Left ventricle myocardium superior (tissue), 1 donor: ENCODE data around the gene PARK7. TPM values are rescaled to one million over a fixed set of nuclear protein-coding genes. Genes with fewer than 3 reads are reported as not detected.

Experiments
- ATAC-seq: fragments of 200-7000 bp; cut with Tn5 transposase; one replicate; pipeline ENCODE4 v1.9.1; 2020; ENCODE audit warnings: mild to moderate bottlenecking, moderate library complexity
- DNase-seq: peaks from one replicate; pipeline ENCODE4 v3.0.0-alpha.2; 2020
- intact Hi-C: fragments of 100-400 bp; cut with micrococcal nuclease; formaldehyde crosslinking; loops from one replicate; pipeline ENCODE4 v1.11.0; 2022
- total RNA-seq: library from RNA; stranded (reverse); fragmentation: NEBNext Ultra II Directional; extraction: Animal tissue kit (Norgen Biotek cat#: 25700); gene quantifications from one replicate; pipeline ENCODE4 v1.2.1, GENCODE V29; 2021
- donor health status: DM: no; HTN: yes; CAD: no; lungs with severe emphysema.

The PARK7 gene
- total RNA-seq, 1 donor from 2014 or later = 335 TPM

DNA sequence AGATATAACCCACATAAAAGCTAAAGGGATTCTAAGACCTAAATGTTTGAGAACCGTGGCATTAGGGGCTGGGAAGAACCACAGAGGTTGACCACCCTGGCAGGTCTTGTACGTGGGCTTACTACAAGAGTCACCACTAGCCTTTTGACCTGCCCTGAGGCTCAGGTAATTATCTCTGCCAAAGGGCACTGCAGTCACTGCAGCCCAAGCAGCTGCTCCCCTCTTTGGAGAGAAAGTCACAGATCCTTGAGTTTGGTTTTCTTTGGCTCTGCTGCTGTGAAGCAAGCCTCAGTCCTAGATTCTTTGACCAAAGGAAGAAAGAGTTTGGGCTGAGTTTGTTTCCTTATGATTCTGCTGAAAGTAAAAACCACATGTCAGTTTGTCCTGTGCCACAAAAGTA is 11.6 kb downstream of the PARK7 start:
- DNase-seq = no peak
- ATAC-seq = no peak

DNA sequence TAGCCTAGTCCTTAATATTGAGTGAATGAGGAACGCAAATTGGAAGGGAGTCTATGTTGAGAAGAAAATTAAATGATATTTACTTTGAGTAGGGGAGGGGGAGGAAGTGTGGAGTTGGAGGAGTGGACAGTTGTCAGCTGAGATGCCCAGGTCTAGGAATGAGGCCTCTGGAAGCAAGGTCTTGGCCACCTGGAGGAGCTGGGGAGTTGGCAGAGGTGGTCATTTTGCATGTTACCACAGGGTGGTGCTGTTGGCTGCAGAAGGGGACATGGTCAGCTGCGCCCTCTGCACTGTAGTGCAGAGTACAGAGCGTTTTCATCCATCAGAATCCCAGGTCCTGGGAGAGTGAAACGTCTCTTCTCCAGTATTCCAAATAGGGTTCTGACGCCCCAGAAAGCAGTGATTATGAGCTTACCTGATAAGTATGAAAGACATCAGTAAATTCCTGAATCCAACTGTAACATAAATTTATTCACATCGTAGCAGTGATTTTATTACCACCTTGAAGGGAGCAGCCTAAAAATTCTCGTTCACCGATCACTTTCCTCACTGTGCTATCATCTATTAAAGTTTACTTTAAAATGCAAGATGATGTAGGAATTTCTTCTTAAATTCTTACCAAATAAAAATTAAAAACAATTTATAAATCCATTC is 13.8 kb downstream of the PARK7 start:
- peak; percentile 75 for DNase-seq
- ATAC-seq = peak; percentile 97
- intact Hi-C loops = no loop called here

More for the DNA sequence above, 11.6 kb downstream of the PARK7 start:
- intact Hi-C loops = no loop called here

DNA sequence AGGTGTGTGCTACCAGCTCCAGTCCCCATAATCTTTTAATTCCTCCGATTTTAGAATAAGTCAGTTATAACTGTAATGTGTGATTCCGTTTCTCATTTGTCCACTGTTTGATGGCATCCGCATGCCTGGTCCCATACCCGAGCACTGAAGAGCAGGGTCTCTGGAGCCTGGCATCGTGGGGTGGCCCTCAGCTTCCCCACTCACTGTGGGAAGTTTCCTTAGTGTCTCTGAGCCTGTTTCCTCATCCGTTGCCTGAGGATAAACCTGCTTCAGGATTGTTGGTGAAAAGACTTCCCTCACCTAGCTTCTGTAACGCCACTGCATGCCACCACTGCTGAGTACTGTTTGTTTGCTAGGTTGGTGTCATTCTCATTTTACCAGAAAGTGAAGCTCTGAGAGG is 19.5 kb downstream of the PARK7 start:
- DNase-seq (no peak), ATAC-seq (no peak)
- intact Hi-C loops = no loop called here

DNA sequence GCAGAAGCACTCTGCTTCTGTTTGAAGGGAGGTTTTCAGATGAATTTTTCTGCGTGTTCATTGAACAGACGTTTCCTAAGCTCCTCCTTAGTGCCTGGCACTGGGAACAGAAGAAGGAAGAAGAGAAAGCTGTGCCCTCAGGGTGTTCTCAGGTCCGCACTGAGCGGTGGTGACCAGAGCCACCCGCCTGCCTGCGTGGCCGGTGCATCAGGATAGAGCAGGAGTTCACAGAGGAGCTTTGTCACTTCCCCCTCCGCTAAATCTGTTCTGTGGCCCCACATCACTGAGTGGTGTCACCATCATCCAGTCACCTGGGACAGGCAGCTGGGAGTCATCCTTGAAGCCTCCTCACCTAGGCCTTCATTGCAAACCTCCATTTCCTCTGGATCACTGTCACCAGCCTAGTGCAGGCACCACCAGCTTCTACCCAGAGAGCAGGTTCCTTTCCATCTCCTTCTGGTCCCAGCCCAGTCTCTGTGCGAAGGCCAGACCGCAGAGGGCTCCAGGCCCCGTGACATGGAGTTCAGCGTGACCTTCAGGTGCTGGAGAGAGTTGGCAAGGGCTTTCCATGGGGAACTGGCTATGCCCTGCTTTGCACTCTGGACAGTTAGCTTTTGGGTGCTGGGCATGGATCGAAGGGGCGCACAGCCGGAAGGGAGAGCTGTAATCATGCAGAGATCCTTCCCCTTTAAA is 21.7 kb downstream of the PARK7 start:
- intact Hi-C loops = no loop called here
- ATAC-seq (peak; percentile 79), DNase-seq (peak; percentile 40)

DNA sequence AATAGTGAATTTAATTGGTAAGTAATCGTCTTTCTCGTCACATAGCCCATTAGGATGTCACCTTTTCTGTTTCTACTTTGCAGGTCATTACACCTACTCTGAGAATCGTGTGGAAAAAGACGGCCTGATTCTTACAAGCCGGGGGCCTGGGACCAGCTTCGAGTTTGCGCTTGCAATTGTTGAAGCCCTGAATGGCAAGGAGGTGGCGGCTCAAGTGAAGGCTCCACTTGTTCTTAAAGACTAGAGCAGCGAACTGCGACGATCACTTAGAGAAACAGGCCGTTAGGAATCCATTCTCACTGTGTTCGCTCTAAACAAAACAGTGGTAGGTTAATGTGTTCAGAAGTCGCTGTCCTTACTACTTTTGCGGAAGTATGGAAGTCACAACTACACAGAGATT is 23.3 kb downstream of the PARK7 start:
- ATAC-seq (no peak), DNase-seq (no peak)
- intact Hi-C loops = no loop called here

DNA sequence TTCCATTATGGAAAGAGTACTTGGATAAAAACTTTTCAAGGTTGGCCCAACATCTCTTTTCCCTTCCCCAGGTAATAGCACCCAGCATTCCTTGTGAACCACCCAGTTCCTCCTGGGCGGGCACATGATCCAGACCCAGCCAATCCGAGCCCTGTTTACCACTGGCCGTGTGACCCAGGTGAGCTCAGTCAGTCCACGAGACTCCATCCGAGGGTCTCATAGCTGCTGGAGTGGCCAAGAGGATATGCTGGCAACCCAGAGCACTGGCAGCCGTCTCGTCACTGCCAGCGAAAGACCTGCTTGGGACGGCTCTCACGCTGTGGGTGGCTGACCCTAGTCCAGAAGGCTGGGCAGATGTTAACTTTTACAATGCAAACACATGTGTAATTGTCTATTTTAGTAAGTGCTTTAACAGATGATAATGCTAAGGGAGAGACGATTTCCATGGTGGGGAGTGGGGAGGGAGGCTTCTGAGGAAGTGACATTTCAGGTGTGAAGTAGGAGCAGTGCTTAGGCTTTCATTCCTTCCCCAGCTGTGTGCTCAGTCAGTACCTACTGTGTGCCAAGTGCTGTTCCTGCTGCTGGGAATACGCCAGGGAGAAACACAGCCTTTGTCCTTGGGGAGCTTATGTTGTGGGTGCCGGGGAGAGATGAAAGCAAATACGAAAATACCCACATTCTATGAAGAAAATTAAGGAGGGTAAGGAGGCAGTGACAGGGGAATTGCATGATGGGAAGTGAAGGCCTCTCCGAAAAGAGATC is 24.5 kb downstream of the PARK7 start:
- ATAC-seq (no peak), DNase-seq (no peak)
- intact Hi-C loops = no loop called here

DNA sequence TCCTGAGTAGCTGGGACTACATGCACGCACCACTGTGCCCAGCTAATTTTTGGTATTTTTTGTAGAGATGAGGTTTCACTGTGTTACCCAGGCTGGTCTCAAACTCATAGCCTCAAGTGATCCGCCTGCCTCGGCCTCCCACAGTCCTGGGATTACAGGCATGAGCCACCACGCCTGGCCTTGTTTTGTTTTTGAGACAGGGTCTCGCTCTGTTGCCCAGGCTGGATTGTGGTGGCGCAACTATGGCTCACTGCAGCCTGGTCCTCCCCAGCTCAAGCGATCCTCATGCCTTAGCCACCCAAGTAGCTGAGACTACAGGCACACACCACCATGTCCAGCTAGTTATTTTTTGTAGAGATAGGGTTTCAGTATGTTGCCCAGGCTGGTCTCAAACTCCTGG is 26.0 kb downstream of the PARK7 start:
- intact Hi-C loops = no loop called here
- ATAC-seq = no peak

DNA sequence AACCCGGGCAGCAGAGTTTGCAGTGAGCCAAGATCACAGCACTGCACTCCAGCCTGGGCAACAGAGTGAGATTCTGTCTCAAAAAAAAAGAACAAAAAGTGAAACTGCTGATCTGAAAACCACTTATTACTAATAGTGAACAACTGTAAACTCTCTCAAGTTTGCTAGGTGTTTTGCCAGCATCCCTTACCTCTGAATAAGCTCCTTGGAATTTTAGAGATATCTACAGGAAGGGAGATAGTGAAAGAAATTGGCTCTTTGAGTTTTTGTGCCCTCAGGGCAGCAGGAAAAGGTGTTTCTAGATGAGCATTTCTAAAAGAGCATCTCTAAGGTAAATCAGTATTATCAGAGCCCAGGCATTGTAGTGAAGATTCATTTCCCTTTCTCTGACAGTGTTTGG is 27.1 kb downstream of the PARK7 start:
- no peak for DNase-seq
- intact Hi-C loops = no loop called here
- ATAC-seq = no peak

More for the DNA sequence above, 26.0 kb downstream of the PARK7 start:
- no peak for DNase-seq

DNA sequence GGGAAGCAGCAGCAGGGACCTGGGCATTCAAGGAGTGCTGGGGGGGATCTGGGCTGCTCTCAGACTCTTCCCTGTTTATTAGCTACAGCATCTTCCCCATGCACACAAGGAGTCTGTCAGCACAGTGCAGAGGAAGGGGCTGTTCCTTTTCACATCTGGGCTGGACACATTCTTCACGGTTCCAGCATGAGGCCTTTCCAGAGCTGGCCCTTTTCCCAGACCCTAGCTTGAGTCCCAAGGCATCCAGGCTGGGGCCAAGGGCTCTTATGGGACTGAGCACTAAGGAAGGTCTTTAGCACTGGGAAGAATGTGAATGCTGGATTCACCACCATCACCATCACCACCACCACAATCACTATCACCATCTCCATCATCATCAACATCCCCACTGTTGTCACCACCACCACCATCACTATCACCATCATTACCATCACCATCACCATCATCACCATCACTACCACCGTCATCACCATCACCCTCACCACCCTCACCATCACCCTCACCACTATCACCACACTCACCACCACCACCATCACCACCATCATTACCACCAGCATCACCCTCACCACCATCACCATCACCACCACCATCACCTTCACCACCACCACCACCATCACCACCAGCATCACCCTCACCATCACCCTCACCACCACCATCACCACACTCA is 28.4 kb downstream of the PARK7 start:
- ATAC-seq (peak; percentile 75), DNase-seq (peak; percentile 42)
- intact Hi-C loops = no loop called here

DNA sequence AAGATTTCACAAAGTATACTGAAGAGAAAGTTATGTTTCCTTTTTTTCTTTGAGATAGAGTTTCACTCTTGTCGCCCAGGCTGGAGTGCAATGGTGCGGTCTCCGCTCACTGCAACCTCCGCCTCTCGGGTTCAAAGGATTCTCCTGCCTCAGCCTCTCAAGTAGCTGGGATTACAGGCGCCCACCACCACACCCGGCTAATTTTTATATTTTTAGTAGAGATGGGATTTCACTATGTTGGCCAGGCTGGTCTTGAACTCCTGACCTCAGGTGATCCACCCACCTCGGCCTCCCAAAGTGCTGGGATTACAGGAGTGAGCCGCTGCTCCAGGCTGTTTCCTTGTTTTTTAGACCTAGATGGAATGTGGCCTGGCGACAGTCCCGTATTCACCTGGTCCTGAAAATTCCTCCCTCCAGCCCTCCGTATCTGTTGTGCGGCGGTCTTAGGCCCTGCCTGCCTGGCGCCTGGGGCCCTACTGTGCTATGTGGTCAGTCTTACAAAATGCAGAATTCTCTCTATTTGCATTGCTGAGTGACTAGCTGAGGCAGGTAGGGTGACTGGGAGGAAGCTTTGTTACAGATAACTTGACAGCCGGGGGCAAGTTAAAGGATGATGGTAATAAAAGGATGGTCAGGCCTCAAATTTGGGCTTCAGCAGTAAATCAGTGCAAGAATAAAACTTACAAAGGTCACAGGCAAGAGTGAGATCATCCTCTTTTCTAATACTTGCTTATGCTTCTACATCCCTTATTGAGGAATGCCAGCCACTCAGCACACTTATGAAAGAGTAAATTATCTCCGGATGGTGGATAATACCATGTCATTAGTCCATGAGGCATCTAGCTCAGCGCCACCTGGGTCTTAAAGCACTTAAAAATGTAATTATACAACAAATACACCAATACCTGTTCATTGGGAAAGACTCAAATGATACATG is 30.3 kb downstream of the PARK7 start:
- intact Hi-C loops = no loop called here
- no peak for DNase-seq
- no peak for ATAC-seq

DNA sequence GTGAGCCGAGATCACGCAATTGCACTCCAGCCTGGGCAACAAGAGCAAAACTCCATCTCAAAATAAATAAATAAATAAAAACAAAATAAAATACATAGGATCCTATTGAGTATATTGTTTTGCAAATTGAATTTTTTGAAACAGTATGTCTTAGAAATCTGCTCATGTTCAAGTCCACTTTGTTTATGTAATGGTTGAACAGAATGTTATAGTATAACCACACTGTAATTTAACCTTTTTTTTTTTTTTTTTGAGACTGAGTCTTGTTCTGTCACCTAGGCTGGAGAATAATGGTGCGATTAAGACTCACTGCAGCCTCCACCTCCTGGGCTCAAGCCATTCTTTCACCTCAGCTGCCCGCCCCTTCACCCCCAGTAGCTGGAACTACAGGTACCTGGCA is 31.4 kb downstream of the PARK7 start:
- DNase-seq (no peak), ATAC-seq (no peak)
- intact Hi-C loops = no loop called here

DNA sequence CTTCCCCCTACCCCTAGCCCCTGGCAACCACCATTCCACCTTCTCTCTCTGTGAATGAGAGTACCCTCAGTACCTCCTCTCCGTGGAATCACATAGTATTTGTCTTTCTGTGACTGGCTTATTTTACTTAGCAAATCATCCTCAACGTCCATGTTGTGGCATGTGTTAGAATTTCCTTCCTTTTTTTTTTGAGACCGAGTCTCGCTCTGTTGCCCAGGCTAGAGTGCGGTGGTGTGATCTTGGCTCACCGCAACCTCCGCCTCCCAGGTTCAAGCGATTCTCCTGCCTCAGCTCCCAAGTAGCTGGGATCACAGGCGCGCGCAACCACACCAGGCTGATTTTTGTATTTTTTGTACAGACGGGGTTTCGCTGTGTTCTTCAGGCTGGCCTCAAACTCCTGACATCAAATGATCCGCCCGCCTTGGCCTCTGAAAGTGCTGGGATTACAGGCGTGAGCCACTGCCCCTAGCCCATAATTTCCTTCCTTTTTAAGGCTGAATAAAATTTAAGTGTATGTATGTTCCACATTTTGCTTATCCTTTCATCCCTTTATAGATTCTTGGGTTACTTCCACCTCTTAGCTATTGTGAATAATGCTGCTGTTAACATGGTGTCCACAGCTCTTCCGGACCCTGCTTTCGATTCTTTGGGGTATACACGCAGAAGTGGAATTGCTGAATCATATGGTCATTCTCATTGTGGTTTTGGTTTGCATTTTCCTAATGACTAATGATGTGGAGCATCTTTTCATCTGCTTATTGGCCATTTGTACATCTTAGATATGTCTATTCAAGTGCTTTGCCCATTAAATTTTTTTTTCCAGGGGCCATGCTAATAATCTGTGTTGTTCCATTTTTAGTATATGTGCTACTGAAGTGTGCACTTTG is 32.3 kb downstream of the PARK7 start:
- no peak for DNase-seq
- intact Hi-C loops = no loop called here
- no peak for ATAC-seq

DNA sequence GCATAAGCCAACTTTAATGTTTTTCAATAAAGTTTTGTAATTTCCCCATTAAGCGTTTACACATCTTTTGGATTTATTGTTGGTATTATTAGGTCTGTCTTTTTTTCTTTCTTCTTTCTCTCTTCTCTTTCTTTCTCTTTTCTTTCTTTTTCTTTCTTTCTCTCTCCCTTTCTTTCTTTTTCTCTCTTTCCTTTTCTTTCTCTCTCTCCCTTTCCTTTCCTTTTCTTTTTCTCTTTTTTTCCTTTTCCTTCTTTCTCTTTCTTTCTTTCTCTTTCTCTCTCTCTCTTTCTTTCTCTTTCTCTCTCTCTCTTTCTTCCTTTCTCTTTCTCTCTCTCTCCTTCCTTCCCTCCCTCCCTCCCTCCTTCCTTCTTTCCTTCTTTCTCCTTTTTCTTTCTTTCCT is 33.3 kb downstream of the PARK7 start:
- no peak for ATAC-seq
- no peak for DNase-seq
- intact Hi-C loops = no loop called here

DNA sequence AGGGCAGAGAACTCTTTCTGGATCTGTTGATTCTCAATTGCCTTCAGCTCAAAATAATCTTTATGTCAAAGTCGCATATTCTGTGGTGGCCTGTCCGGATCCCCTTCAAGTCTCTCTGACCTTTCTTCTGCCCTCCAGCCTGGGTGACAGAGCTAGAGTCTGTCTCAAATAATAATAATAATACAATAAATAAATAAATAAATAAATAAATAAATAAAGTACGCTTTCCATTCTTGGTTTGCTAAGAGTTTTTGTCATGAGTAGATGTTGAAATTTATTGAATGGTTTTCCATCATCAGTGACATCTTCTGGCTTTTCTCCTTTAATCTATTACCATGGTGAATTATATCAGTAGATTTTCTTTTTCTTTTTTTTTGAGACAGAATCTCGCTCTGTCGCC is 33.9 kb downstream of the PARK7 start:
- ATAC-seq (no peak), DNase-seq (no peak)
- intact Hi-C loops = no loop called here

DNA sequence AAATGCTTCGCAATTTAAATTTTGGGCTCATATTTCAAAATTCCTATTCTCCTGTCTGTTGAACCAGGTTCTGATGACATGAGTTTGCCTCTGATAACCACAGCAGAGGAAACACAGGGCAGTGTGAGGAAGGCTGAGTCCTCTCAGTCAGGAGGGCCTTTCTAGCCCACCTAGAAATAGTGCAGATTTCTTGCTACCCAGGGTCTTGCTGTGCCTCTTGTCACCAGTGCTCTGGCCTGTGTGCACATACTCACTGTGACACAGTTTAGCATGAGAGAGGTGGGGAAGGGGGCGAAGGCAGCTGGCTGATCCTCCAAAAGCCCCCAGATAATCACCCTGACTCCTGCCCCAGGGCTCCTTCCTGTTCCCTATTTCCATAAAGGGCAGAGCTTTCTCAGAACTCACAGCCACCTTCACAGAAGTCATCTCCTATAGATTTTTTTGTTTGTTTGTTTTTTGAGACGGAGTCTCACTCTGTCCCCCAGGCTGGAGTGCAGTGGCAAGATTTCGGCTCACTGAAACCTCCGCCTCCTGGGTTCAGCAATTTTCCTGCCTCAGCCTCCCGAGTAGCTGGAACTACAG is 40.9 kb downstream of the PARK7 start:
- no peak for DNase-seq
- ATAC-seq = no peak
- intact Hi-C loops = no loop called here

DNA sequence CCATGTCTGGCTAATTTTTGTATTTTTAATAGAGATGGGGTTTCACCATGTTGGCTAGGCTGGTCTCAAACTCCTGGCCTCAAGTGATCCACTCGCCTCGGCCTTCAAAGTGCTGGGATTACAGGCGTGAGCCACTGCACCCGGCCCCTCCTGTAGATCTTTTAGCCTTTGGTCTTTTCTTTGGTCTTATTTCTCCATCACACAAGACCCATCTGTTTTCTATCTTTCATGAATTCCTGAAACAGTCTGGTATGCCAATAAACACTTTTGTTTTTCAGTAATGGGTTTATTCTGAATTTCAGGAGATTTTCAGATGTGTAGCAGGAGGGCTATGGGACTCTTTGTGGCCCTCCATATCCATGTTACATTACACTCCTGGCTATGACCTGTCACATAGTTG is 41.4 kb downstream of the PARK7 start:
- intact Hi-C loops = no loop called here
- ATAC-seq = no peak
- no peak for DNase-seq

DNA sequence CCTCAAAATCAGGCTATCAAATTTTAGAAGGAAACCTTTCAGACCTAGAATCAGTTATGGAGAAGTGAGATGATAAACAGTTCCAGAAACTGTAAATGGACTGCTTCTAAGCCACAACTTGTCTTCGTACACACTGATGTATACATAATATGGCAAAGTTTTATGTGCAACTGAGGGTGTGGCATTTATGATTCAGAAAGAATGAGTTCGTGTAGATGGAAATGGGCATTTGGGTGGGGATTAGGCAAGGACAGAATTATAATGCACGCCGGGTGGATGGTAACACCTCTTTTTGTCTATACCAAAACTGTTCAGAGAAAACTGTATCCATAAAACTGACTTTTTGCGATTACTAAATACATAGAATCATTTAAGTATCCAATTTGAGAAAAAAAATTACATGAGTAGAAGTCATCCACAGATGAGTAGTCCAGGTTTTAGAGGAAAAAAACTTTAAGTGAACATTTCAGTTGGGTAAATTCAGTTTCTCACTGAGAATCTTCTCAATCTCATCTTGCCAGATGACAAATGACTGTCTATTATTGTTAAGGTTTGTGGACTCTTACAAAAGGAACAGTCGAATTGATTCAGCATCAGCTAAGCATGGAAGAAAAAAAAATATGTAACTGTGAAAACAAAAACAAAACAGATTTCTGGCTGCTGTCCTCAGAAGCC is 42.1 kb downstream of the PARK7 start:
- DNase-seq = no peak
- ATAC-seq = no peak
- intact Hi-C loops = no loop called here
